ENCODE results near the gene SLC2A6.

The SLC2A6 gene

DNA sequence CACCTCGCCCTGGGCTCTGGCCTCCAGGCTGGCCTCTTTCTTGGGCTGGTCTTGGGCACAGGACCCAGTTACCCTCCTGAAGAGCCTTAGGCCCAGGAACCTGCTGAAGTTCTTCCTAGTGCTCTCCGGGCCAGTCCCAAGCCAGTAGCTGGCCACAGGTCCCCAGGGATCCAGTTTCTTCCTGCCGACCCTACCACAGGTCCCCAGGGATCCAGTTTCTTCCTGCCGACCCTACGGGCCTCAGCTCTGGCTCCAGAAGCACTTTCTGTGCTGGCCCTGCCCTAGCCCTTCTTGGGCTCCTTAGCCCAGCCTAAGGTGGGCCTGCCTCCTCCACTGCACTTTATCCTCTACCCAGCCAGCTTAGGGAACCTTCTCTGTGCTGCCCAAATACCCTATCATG is 37.3 kb downstream of the SLC2A6 start:
- TF ChIP-seq, protein P1, sequence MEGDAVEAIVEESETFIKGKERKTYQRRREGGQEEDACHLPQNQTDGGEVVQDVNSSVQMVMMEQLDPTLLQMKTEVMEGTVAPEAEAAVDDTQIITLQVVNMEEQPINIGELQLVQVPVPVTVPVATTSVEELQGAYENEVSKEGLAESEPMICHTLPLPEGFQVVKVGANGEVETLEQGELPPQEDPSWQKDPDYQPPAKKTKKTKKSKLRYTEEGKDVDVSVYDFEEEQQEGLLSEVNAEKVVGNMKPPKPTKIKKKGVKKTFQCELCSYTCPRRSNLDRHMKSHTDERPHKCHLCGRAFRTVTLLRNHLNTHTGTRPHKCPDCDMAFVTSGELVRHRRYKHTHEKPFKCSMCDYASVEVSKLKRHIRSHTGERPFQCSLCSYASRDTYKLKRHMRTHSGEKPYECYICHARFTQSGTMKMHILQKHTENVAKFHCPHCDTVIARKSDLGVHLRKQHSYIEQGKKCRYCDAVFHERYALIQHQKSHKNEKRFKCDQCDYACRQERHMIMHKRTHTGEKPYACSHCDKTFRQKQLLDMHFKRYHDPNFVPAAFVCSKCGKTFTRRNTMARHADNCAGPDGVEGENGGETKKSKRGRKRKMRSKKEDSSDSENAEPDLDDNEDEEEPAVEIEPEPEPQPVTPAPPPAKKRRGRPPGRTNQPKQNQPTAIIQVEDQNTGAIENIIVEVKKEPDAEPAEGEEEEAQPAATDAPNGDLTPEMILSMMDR (IDR thresholded peaks at IDR 0.05; ENCODE audit: insufficient read depth, low read depth, low read length, missing control alignments): no peak
- no peak overlapping the region for H3K4me3 ChIP-seq (ENCODE audit: low read length)
- DNase-seq (ENCODE audit: low read depth): no peak

- TF ChIP-seq, protein P1 (IDR thresholded peaks at IDR 0.05; ENCODE audit: insufficient read depth, low read depth, low read length, missing control alignments): no peak
- DNase-seq (ENCODE audit: low read depth): peak; percentile 23
- H3K4me3 ChIP-seq (ENCODE audit: low read length): no peak overlapping the region
Observed at GRCh38 chr9:133440874-133441273, 38.0 kb downstream of the SLC2A6 start.

DNA sequence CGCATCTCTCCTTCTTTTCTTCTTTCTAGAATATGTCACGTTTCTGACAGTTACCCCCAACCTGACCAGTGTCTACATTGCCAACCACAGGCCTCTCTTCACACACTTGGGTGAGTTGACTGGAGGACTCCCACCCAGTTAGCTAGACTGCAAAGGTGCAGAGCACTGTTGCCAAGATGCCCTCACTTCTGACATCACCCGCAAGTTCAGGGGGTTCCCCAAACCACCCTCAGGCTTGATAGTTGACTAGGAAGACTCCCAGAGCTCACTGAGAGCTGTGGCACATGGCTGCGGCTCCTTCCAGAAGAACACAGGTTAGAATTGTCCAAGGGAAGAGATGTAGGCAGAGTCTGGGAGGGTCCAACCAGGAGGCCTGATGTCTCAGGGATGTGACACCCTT is 39.6 kb downstream of the SLC2A6 start:
- no peak overlapping the region for H3K4me3 ChIP-seq (ENCODE audit: low read length)
- DNase-seq (ENCODE audit: low read depth): no peak
- TF ChIP-seq, protein P1 (IDR thresholded peaks at IDR 0.05; ENCODE audit: insufficient read depth, low read depth, low read length, missing control alignments): no peak

DNA sequence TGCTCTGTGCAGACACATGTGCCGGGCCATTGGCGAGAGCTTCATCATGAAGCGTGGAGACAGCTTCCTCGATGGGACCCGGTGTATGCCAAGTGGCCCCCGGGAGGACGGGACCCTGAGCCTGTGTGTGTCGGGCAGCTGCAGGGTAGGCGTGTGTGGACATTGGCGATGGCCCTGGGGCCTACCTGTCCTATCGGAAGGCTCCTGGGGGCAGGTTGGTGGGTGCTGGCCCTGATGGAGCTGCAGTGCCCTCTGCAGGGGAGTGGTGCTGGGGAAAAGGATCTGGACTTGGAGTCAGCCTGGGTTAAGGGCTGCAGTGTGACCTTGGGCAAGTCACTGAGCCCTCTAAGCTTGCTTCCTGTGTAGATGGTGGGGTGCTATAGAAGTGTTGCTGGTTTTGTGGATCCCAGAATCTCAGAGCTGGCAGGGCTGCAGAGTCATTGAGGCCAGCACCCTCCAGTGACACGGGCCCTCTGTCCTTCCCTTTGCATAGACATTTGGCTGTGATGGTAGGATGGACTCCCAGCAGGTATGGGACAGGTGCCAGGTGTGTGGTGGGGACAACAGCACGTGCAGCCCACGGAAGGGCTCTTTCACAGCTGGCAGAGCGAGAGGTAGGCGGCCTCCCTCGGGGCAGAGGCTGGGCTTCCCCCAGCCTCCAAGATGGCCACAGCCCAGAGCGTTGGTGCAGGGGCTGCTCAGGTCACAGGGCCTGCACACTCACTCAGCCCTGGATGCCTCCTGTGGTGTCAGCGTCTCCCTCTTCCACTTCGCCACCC is 41.0 kb downstream of the SLC2A6 start:
- no peak overlapping the region for H3K4me3 ChIP-seq (ENCODE audit: low read length)
- peak; percentile 19 for DNase-seq (ENCODE audit: low read depth)
- TF ChIP-seq, protein P1 (IDR thresholded peaks at IDR 0.05; ENCODE audit: insufficient read depth, low read depth, low read length, missing control alignments): peak; percentile 29

- H3K4me3 ChIP-seq (ENCODE audit: low read length): no peak overlapping the region
- TF ChIP-seq, protein P1 (IDR thresholded peaks at IDR 0.05; ENCODE audit: insufficient read depth, low read depth, low read length, missing control alignments): no peak
- DNase-seq (ENCODE audit: low read depth): no peak
Observed at GRCh38 chr9:133436681-133437080, 42.2 kb downstream of the SLC2A6 start.

GRCh38 chr9:133433351-133433843 is 45.5 kb downstream of the SLC2A6 start:
- H3K4me3 ChIP-seq (ENCODE audit: low read length): no peak overlapping the region
- TF ChIP-seq, protein P1 (IDR thresholded peaks at IDR 0.05; ENCODE audit: insufficient read depth, low read depth, low read length, missing control alignments): no peak

GRCh38 chr9:133430244-133430643 is 48.7 kb downstream of the SLC2A6 start:
- H3K4me3 ChIP-seq (ENCODE audit: low read length): no peak overlapping the region
- DNase-seq (ENCODE audit: low read depth): no peak
- TF ChIP-seq, protein P1 (IDR thresholded peaks at IDR 0.05; ENCODE audit: insufficient read depth, low read depth, low read length, missing control alignments): no peak

More at GRCh38 chr9:133433351-133433843, 45.5 kb downstream of the SLC2A6 start:
- no peak for DNase-seq (ENCODE audit: low read depth)

Data from epithelial cell of esophagus (primary cell).